GM19324 (cell line): ENCODE data around the gene GNA15.
"Not testable (repeated sequence)": the region's sequence is repeated elsewhere in the genome, so short reads cannot be mapped to it uniquely, and the experiment has no call there.

ENCODE experiments used
- ATAC-seq: cut with Tn5 transposase; IDR thresholded peaks from one replicate; pipeline ENCODE4 v1.9.1; 2021; ENCODE audit warnings: mild to moderate bottlenecking, moderate library complexity; ENCODE audit not compliant: unreplicated experiment, low FRiP score

GNA15 gene, protein sequence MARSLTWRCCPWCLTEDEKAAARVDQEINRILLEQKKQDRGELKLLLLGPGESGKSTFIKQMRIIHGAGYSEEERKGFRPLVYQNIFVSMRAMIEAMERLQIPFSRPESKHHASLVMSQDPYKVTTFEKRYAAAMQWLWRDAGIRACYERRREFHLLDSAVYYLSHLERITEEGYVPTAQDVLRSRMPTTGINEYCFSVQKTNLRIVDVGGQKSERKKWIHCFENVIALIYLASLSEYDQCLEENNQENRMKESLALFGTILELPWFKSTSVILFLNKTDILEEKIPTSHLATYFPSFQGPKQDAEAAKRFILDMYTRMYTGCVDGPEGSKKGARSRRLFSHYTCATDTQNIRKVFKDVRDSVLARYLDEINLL

GRCh38 chr19:3135961-3136683, at the start of gene GNA15:
Gene GNA15 (plus strand): TSS chr19:3136033. CDS start chr19:3136451, 418 bp downstream.
- ATAC-seq, result no peak

DNA sequence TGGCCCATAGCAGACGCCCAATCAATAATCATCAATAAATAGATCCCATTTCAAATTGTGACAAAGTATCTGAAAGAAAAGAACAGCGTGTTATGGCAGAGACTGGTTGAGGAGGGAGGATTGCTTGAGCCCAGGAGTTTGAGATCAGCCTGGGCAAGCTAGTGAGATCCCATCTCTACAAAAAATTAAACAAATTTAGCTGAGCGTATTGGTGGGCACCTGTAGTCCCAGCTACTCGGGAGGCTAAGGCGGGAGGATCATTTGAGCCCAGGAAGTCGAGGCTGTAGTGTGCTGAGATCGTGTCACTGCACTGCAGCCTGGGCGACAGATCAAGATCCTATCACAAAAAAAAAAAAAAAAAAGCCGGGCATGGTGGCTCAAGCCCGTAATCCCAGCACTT, 48.1 kb upstream of the GNA15 start:
- no peak for ATAC-seq

- ATAC-seq, result not testable (repeated sequence)
Measured at GRCh38 chr19:3089299-3089855, 46.5 kb upstream of the GNA15 start.

GRCh38 chr19:3094601-3095440, 41.0 kb upstream of the GNA15 start:
- peak; percentile 16 for ATAC-seq

- ATAC-seq, result no peak
Measured at GRCh38 chr19:3095441-3096191, 40.2 kb upstream of the GNA15 start.

- no peak for ATAC-seq
Measured at GRCh38 chr19:3096267-3096901, 39.4 kb upstream of the GNA15 start.

- ATAC-seq, result no peak
Measured at GRCh38 chr19:3096902-3097326, 38.9 kb upstream of the GNA15 start.

DNA sequence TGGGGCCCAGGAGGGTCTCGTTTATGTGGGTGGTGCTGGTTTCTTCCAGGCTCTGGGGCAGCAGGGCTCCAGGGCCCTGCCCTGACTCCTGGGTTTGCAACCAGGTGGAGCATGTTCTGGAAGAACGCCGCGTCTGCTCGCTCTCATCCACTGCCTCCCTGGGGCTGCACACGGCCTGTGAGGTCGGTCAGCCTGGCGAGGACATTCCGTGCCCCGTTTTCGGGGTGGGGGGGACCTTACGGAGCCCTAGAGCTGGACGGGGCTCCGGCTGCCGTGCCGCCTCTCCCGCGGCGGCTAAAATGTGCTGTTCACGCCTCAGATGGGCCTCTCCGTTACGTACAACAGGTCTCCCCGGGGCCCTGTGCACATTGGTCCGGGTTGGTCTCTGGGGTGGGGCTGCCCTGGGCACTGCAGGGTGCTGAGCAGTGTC, 38.4 kb upstream of the GNA15 start:
- no peak for ATAC-seq

- no peak for ATAC-seq
Measured at GRCh38 chr19:3098141-3098514, 37.7 kb upstream of the GNA15 start.

DNA sequence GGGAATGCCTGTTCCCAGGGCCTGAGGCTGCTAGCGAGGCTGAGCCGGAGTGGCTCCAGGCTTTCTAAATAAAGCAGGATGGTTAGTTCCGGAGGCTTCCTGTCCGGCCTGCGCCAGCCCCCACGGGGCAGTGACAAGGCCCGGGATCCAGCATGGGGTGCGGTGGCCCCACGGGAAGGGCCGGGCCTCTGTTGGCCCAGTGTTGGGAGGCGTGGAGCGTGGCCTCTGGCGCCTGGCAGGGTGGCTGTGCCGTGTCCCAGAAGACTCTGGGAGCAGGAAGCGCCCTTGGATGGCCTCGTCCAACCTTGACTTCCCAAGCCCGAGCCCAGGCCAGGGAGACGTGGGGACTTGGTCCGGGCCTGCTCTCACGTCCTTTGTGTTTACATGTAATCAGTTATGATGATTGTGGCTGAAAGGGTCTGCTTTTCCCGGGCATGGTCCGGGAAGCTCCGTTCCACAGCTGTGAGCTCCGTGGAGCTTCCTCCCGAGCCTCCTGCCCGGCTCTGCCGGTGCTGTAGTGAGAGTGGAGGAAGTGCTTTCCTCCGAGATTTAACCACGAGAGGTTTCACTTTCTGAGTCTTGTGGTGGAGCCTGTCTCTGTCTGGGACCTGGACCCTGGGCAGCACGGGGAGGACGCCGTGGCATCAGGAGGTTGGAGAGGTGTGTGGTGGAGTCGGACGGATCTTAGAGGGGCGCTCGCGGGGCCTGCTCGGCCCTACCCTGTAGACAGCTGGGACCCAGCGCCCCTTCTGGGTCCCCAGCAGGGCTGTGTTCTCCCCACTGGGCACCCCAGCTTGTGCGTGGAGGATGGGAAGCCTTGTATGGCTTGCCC, 37.1 kb upstream of the GNA15 start:
- ATAC-seq, result no peak

GRCh38 chr19:3099347-3100145, 36.3 kb upstream of the GNA15 start:
- no peak for ATAC-seq

DNA sequence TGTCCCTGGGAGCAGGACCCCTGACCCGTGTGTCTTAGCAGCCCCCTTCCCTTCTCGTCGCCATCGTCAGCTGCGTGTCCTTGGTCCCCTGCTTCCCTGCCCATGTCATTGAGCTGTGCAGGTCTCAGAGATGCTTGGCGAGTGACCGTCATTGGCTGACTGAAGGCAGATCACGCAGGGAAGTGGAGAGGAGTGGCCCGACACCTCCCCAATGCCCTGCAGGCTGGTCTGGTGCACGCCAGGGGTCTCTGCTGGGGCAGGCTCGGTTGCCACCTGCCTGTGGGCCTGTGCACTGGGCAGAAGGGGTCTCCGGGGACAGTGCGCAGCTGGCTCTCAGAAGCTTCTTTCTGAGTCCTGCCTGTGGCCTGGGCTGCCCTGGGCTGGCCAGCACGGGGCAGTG, 35.5 kb upstream of the GNA15 start:
- no peak for ATAC-seq

DNA sequence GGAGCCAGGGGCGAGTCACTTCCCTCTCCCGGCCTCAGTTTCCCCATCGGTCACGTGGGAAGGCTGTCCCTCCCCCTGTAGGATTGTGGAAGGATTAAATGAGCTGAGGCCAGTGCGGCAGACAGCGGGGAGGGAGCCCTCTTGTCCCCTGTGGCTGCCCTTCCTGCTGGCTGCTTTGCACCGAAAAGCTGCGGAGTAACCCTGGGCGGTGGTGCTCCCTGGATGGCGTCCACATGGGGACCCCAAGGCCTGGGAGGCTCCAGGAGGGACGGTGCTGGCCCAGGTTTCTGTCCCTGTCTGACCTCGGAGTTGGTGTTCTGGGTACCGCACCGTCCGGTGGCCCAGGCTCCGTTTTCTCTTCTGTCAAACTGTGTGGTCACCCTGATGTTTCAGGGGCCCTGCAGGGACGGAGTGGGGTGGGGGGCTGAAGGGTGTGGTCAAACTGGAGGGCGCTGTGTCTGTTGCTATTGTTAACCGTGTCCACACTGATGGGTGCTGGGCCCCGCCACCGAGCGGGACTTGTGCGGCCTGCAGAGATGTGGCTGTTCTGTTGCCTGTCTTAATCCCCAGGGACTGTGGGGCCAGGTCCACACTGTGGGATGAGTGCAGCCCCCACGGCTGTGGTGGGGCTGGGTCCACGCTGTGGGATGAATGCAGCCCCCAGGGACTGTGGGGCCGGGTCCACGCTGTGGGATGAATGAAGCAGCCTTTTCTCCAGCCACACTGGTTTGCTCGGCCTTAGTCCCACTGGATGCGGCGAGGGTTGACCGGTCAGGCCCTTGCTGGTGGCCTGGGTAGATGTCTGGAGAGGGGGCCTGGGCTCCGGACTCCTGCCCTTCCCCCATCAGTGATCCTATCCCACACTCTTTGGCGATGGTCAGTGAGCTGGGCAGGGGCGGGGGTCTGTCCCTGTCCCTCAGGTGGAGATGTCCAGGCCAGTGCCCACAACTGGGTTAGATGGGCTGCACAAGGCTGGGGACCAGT, 34.8 kb upstream of the GNA15 start:
- ATAC-seq, result no peak

DNA sequence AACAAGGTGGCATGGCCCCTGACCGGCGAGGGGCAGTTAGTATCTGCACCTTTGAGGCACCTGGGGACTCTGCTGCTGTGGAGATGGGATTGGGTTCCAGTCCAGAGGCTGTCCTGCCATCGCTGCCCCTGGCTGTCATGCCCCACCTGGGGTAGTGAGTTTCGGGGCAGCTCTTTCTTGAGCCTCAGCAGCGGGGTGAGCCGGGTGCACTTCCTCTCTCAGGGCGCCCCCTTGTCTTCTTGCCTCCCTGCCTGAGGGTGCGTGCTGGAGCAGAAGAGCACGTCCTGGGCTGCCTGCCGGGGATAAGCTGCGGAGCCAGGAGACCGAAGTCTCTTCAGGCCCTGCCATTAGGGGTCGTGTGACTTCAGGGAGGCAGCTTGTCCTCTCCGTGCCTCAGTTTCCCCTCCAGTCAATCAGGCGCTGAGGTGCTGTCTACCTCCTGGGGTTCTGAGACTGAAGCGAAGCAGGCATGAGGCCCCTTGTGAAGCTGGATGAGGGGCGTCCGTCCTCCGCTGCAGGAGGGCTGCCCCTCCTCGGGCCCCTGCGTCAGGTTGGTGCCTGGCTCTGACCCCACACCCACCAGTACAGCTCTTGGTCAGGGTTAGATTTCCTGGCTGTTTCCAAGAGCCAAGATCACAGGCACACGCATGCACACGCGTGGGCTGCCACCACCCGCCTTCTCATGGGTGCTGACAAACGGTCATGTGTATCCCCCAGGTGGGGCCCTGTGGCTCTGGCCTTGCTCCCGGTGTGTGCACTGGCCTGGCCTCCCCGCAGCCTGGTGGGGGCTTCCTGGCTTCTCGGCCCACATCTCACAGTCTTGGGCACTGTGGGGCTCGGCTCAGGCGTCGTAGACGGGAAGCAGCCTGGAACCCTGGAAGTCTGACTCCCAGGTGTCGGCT, 33.3 kb upstream of the GNA15 start:
- no peak for ATAC-seq

GRCh38 chr19:3104708-3104983, 31.2 kb upstream of the GNA15 start:
- ATAC-seq, result no peak
